ENCODE data around the gene GALE.

GALE gene

DNA sequence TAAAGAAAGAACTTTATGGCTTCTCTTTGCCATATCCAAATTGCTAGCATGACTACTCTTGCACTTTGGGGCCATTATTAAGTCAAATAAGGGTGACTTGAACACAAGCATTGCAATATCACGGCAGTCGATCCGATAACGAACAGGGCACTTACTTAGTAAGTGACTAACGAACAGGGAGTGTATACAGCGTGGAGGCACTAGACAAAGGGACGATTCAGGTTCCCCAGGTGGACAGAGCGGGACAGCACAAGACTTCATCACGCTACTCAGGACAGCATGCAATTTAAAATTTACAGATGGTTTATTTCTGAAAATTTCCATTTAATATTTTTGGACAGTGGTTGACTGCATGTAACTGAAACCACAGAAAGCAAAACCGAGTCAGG, 27.7 kb downstream of the GALE start:
- H3K27ac ChIP-seq (ENCODE audit: low read depth, low read length, severe bottlenecking) = no peak overlapping the region
- H3K36me3 ChIP-seq (ENCODE audit: control insufficient read depth, insufficient read depth, low read length) = peaks cover 8% of the 10 kb centered on the region
- no peaks in the 10 kb centered on the region for H3K4me1 ChIP-seq (ENCODE audit: control insufficient read depth, insufficient read depth, low read length, poor library complexity, severe bottlenecking)
- H3K9me3 ChIP-seq (ENCODE audit: control insufficient read depth, low read length) = no peaks in the 10 kb centered on the region
- no peak overlapping the region for H3K4me3 ChIP-seq (ENCODE audit: extremely low read depth, insufficient read depth, low read length, poor library complexity, severe bottlenecking)
- WGBS, 2 experiments (ENCODE audit: insufficient coverage in 2 of 2) = 83 to 87% methylated on average over 7 to 8 of the region's 10 CpGs

DNA sequence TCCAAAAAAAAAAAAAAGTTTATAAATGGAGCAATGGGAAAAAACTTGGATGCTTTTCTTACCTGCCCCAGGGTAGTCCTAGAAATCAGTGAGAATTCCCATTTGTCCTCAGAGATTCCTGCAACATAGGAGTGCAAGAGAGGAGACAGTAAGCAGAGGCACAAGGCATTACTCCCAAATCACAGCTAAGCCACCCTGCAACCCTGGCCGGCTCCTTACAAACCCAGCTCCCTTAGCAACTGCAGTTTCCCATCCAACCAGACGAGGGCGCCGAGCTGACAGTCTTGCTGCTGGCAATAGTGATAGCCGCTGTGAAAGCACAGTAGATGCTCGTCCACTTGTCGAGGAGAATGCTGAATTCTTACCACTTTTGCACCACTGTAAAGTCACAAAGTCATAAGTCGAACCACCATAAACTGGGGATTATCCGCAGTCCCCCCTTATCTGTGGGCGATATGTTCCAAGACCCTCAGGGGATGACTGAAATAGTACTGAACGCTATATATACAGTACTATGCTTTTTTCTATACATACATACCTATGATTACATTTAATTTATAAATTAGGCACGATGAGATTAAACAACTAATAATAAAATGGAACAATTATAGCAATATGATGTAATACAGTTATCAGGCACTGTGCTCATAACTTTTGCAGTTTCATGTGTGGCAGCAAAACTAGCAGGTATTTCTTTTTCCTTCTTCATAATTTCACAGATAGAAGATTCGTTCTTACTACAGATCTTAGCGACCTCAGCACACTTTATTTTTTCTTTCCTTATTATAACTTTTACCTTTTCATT, 28.3 kb downstream of the GALE start:
- H3K4me3 ChIP-seq (ENCODE audit: extremely low read depth, insufficient read depth, low read length, poor library complexity, severe bottlenecking) = no peak overlapping the region
- no peaks in the 10 kb centered on the region for H3K4me1 ChIP-seq (ENCODE audit: control insufficient read depth, insufficient read depth, low read length, poor library complexity, severe bottlenecking)
- H3K36me3 ChIP-seq (ENCODE audit: control insufficient read depth, insufficient read depth, low read length) = peaks cover 12% of the 10 kb centered on the region
- H3K27ac ChIP-seq (ENCODE audit: low read depth, low read length, severe bottlenecking) = no peak overlapping the region
- H3K9me3 ChIP-seq (ENCODE audit: control insufficient read depth, low read length) = no peaks in the 10 kb centered on the region
- 14 to 19% methylated on average over 8 to 10 of the region's 14 CpGs for WGBS, 2 experiments (ENCODE audit: insufficient coverage in 2 of 2)

DNA sequence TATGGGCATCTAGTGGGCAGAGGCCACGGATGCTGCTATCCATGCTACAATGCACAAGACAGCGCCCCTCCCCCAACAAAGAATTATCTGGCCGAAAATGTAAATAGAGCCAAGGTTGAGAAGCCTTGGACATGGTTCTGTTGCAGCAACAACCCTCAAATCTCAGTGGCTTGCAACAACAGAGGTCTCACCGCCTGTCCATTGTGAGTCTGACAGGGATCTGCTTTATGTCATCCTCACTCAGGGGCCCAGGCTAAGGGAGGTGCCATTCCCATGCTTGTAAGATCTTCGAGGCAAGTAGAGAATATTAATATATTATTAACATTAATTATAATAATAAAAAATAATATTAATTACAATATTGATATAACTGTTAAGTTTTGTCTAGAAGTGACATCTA, 31.8 kb downstream of the GALE start:
- Histone ChIP-seq H3K36me3 (ENCODE audit: control insufficient read depth, insufficient read depth, low read length) (peaks cover 28% of the 10 kb centered on the region), H3K4me3 (ENCODE audit: extremely low read depth, insufficient read depth, low read length, poor library complexity, severe bottlenecking) (no peak overlapping the region), H3K27ac (ENCODE audit: low read depth, low read length, severe bottlenecking) (no peak overlapping the region), H3K9me3 (ENCODE audit: control insufficient read depth, low read length) (no peaks in the 10 kb centered on the region), H3K4me1 (ENCODE audit: control insufficient read depth, insufficient read depth, low read length, poor library complexity, severe bottlenecking) (no peaks in the 10 kb centered on the region)
- 90 to 100% methylated on average over 1 to 4 of the region's 5 CpGs for WGBS, 2 experiments (ENCODE audit: insufficient coverage in 2 of 2)

DNA sequence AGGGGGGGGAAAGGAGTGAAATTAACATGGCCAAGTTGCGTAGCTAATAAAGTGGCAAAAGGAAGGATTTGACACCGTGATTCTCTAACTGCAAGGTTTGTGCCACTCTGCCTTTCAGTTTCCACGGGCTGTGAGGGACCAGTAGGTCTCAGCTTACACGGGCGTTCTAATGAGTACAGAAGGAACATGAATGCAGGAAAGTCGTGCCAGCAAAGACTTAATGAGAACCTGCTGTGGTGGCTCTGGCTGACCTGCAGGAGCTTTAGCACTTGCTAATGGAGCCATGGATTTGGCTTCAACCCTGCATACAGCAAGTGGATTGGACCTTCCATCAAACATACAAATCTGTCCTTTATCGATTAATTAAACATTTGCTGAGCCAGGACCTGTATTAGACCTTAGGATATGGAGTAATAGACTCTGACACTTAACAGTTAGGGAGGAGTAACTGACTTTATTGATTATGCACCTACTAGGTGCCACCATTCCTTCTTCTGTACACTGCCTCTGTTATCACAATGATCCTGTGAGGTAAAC, 37.4 kb downstream of the GALE start:
- Histone ChIP-seq H3K27ac (ENCODE audit: low read depth, low read length, severe bottlenecking) (no peak overlapping the region), H3K4me3 (ENCODE audit: extremely low read depth, insufficient read depth, low read length, poor library complexity, severe bottlenecking) (no peak overlapping the region), H3K36me3 (ENCODE audit: control insufficient read depth, insufficient read depth, low read length) (peaks cover 74% of the 10 kb centered on the region), H3K4me1 (ENCODE audit: control insufficient read depth, insufficient read depth, low read length, poor library complexity, severe bottlenecking) (no peaks in the 10 kb centered on the region), H3K9me3 (ENCODE audit: control insufficient read depth, low read length) (no peaks in the 10 kb centered on the region)
- 94 to 97% methylated on average over 5 to 6 of the region's 7 CpGs for WGBS, 2 experiments (ENCODE audit: insufficient coverage in 2 of 2)

DNA sequence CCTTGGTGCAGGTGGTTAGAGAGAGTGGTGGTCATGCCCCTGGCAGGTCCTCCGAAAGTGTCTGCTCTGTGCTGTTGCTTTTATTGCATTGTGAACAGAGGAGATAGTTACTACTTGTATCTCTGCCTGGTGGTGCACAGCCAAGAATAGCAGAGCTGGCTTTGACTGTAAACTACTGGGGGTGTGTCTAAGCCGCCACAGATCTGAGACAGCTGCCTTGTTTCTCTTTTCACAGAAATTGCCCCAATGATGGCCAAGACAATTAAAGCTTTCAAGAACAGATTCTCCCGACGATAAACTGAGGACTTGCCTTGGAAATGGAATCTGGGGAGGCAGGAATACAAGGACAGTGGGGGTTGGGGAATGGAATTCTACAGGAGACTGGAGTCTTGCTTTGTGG, 41.3 kb downstream of the GALE start:
- Histone ChIP-seq H3K9me3 (ENCODE audit: control insufficient read depth, low read length) (no peaks in the 10 kb centered on the region), H3K4me3 (ENCODE audit: extremely low read depth, insufficient read depth, low read length, poor library complexity, severe bottlenecking) (no peak overlapping the region), H3K36me3 (ENCODE audit: control insufficient read depth, insufficient read depth, low read length) (peaks cover 96% of the 10 kb centered on the region), H3K27ac (ENCODE audit: low read depth, low read length, severe bottlenecking) (no peak overlapping the region), H3K4me1 (ENCODE audit: control insufficient read depth, insufficient read depth, low read length, poor library complexity, severe bottlenecking) (no peaks in the 10 kb centered on the region)
- WGBS, 2 experiments (ENCODE audit: insufficient coverage in 2 of 2) = 75 to 90% methylated on average over 3 to 4 of the region's 4 CpGs

DNA sequence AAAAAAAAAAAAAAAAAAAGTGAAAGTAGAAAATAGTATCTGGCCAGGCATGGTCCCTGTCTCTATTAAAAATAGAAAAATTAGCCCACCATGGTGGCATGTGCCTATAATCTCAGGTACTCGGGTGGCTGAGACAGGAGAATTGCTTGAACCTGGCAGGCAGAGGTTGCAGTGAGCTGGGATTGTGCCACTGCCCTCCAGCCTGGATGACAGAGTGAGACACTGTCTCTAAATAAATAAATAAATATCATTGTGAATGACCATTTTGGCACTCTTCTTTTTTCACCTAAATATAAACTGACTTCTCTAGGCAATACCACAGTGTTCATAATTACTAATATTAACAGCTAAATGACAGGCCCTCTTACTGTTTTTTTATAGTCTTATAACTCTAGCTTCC, 42.7 kb downstream of the GALE start:
- no peak overlapping the region for H3K4me3 ChIP-seq (ENCODE audit: extremely low read depth, insufficient read depth, low read length, poor library complexity, severe bottlenecking)
- 88 to 100% methylated on average over 1 of the region's 1 CpG for WGBS, 2 experiments (ENCODE audit: insufficient coverage in 2 of 2)
- H3K36me3 ChIP-seq (ENCODE audit: control insufficient read depth, insufficient read depth, low read length) = peaks cover 100% of the 10 kb centered on the region
- no peaks in the 10 kb centered on the region for H3K9me3 ChIP-seq (ENCODE audit: control insufficient read depth, low read length)
- H3K4me1 ChIP-seq (ENCODE audit: control insufficient read depth, insufficient read depth, low read length, poor library complexity, severe bottlenecking) = no peaks in the 10 kb centered on the region
- no peak overlapping the region for H3K27ac ChIP-seq (ENCODE audit: low read depth, low read length, severe bottlenecking)

DNA sequence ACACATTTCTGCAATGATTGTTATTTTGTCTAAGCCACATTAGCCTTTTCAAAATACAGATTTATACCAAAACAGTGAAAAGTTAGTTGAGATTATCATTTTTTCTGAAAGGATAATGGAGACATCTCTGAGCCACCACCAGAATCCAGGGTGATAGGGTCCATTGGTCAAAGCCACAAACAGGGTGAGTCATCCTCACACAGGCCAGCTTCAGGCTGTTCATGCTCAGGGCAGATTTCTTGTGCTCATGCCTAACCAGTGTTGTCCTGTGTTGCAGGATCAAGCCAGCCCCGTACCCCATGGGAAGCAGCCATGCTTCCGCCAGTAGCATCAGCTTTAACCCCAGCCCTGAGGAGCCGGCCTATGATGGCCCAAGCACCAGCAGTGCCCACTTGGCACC, 43.9 kb downstream of the GALE start:
- 97 to 100% methylated on average over 3 of the region's 3 CpGs for WGBS, 2 experiments (ENCODE audit: insufficient coverage in 2 of 2)
- H3K4me3 ChIP-seq (ENCODE audit: extremely low read depth, insufficient read depth, low read length, poor library complexity, severe bottlenecking) = no peak overlapping the region
- H3K36me3 ChIP-seq (ENCODE audit: control insufficient read depth, insufficient read depth, low read length) = peaks cover 100% of the 10 kb centered on the region

DNA sequence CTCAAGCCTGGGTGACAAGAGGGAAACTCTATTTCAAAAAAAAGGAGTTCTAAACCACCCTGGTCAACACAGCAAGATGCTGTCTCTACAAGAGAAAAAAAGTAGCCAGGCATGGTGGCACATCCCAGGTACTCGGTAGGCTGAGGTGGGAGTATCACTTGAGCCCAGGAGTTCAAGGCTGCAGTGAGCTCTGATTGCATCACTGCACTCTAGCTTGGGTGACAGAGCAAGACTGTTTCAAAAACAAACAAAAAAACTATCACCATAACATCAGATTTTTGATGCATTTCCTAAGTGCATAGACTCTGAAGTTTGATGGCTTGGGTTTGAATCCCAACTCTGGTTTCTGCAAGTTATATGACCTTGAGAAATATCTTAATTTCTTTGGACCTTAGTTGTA, 47.6 kb downstream of the GALE start:
- Histone ChIP-seq H3K4me3 (ENCODE audit: extremely low read depth, insufficient read depth, low read length, poor library complexity, severe bottlenecking) (no peak overlapping the region), H3K9me3 (ENCODE audit: control insufficient read depth, low read length) (no peaks in the 10 kb centered on the region), H3K36me3 (ENCODE audit: control insufficient read depth, insufficient read depth, low read length) (peaks cover 98% of the 10 kb centered on the region), H3K27ac (ENCODE audit: low read depth, low read length, severe bottlenecking) (no peak overlapping the region), H3K4me1 (ENCODE audit: control insufficient read depth, insufficient read depth, low read length, poor library complexity, severe bottlenecking) (no peaks in the 10 kb centered on the region)
- WGBS, 2 experiments (ENCODE audit: insufficient coverage in 2 of 2) = 67 to 92% methylated on average over 1 of the region's 1 CpG

More for the DNA sequence above, 43.9 kb downstream of the GALE start:
- no peak overlapping the region for H3K27ac ChIP-seq (ENCODE audit: low read depth, low read length, severe bottlenecking)
- no peaks in the 10 kb centered on the region for H3K4me1 ChIP-seq (ENCODE audit: control insufficient read depth, insufficient read depth, low read length, poor library complexity, severe bottlenecking)
- H3K9me3 ChIP-seq (ENCODE audit: control insufficient read depth, low read length) = no peaks in the 10 kb centered on the region

DNA sequence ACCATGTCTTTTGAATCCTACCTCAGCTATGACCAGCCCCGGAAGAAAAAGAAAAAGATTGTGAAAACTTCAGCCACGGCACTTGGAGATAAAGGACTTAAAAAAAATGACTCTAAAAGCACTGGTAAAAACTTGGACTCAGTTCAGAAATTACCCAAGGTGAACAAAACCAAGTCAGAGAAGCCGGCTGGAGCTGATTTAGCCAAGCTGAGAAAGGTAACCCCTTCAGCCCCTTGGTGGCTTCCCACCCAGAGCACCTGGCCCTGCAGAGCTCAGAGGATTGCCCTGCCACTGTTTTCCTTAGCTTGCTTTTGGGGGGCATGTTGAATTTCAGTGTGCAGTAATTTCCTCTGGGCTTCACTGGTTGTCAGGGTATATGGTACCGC, 48.7 kb downstream of the GALE start:
- Histone ChIP-seq H3K4me1 (ENCODE audit: control insufficient read depth, insufficient read depth, low read length, poor library complexity, severe bottlenecking) (no peaks in the 10 kb centered on the region), H3K36me3 (ENCODE audit: control insufficient read depth, insufficient read depth, low read length) (peaks cover 98% of the 10 kb centered on the region), H3K27ac (ENCODE audit: low read depth, low read length, severe bottlenecking) (no peak overlapping the region), H3K9me3 (ENCODE audit: control insufficient read depth, low read length) (no peaks in the 10 kb centered on the region), H3K4me3 (ENCODE audit: extremely low read depth, insufficient read depth, low read length, poor library complexity, severe bottlenecking) (no peak overlapping the region)
- 92 to 93% methylated on average over 3 of the region's 4 CpGs for WGBS, 2 experiments (ENCODE audit: insufficient coverage in 2 of 2)

DNA sequence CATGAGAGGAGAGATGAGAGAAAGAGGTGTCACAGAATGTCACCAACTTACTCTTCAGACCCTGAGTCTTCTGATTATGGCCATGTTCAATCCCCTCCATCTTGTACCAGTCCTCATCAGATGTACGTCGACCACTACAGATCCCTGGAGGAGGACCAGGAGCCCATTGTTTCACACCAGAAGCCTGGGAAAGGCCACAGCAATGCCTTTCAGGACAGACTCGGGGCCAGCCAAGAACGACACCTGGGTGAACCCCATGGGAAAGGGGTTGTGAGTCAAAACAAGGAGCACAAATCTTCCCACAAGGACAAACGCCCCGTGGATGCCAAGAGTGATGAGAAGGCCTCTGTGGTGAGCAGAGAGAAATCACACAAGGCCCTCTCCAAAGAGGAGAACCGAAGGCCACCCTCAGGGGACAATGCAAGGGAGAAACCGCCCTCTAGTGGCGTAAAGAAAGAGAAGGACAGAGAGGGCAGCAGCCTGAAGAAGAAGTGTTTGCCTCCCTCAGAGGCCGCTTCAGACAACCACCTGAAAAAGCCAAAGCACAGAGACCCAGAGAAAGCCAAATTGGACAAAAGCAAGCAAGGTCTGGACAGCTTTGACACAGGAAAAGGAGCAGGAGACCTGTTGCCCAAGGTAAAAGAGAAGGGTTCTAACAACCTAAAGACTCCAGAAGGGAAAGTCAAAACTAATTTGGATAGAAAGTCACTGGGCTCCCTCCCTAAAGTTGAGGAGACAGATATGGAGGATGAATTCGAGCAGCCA, 49.3 kb downstream of the GALE start:
- Histone ChIP-seq H3K4me3 (ENCODE audit: extremely low read depth, insufficient read depth, low read length, poor library complexity, severe bottlenecking) (no peak overlapping the region), H3K9me3 (ENCODE audit: control insufficient read depth, low read length) (no peaks in the 10 kb centered on the region), H3K27ac (ENCODE audit: low read depth, low read length, severe bottlenecking) (no peak overlapping the region), H3K36me3 (ENCODE audit: control insufficient read depth, insufficient read depth, low read length) (peaks cover 98% of the 10 kb centered on the region), H3K4me1 (ENCODE audit: control insufficient read depth, insufficient read depth, low read length, poor library complexity, severe bottlenecking) (no peaks in the 10 kb centered on the region)
- 73 to 74% methylated on average over 7 to 8 of the region's 11 CpGs for WGBS, 2 experiments (ENCODE audit: insufficient coverage in 2 of 2)

DNA sequence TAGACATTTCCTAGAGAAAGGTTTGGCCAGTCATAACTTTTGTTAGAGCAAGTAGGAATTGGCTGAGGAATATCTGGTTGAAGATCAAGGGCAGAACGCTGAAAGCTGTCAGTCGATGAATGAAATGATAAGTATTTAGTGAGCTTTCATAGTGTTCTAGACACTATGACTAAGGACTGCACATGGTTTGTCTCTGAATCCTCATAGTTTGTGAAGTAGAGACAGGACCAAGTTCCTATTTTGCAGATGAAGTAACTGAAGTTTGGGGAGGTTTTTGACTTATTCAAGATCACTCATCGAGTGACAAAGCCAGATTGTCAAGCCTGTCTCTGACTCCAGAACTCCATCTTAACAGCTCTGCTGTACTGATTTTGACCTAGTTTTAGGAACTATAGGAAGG, 52.5 kb downstream of the GALE start:
- no peak overlapping the region for H3K27ac ChIP-seq (ENCODE audit: low read depth, low read length, severe bottlenecking)
- H3K9me3 ChIP-seq (ENCODE audit: control insufficient read depth, low read length) = no peaks in the 10 kb centered on the region
- H3K4me3 ChIP-seq (ENCODE audit: extremely low read depth, insufficient read depth, low read length, poor library complexity, severe bottlenecking) = no peak overlapping the region
- WGBS, 2 experiments (ENCODE audit: insufficient coverage in 2 of 2) = 98 to 100% methylated on average over 3 of the region's 3 CpGs
- peaks cover 4% of the 10 kb centered on the region for H3K4me1 ChIP-seq (ENCODE audit: control insufficient read depth, insufficient read depth, low read length, poor library complexity, severe bottlenecking)
- peaks cover 72% of the 10 kb centered on the region for H3K36me3 ChIP-seq (ENCODE audit: control insufficient read depth, insufficient read depth, low read length)

Data from mesodermal cell (in vitro differentiated cells).